KOPT-K1 (cell line): ENCODE measurements around the gene TRAPPC12.

ENCODE experiments used
- H3K27ac ChIP-seq: fragments of 200-600 bp; sonication (generic); 2 replicates; pipeline ENCODE4 v1.5.1; 2016; ENCODE audit warnings: antibody characterized with exemption, mild to moderate bottlenecking, low read depth, low read length; ENCODE audit not compliant: poor library complexity, severe bottlenecking
- H3K36me3 ChIP-seq: fragments of 200-600 bp; sonication (generic); 2 replicates; pipeline ENCODE4 v1.5.1; 2017; ENCODE audit warnings: antibody characterized with exemption, mild to moderate bottlenecking, low read length, moderate library complexity; ENCODE audit not compliant: insufficient read depth
- H3K9me3 ChIP-seq: fragments of 200-600 bp; sonication (generic); 2 replicates; pipeline ENCODE4 v1.5.1; 2017; ENCODE audit warnings: antibody characterized with exemption, low read length, mild to moderate bottlenecking; ENCODE audit not compliant: insufficient read depth, poor library complexity, severe bottlenecking

TRAPPC12 gene

DNA sequence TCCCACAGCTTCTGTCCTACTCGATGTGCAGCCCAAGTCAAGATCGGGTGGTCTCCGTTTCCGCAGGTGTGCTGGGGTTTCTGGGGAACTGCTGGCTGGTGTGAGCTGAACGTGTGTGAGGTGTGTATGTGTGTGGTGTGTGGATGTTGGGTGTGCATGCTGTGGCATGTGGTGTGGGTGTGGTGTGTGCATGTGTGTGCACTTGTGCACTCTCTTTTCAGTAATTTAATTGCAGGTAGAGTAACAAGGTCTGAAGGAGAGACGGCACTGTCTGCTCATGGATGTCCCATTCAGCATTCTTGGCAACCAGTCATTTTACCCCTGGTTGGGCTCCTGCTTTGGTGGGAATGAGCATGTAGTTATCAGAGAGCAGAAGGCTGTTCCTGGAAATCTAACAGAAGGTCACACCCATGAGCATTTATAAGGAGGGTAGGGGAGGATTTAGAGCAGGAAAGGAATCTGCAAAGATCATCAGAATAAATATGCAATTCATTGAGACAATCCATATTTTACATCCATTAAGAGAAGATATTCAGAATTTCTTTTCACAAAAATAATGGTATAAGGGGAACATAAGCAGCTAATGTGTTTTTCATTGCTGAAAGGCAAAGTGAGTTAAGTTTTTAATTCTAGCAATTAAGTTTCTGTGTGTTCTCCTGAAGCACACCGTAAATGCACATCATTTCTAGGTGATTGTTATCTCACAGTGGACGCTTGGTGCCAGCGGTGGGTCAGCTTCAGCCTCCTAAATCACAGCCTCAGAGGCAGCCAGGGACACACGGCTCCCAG is 79.1 kb downstream of the TRAPPC12 start:
- no peaks in the 10 kb centered on the region for H3K9me3 ChIP-seq

DNA sequence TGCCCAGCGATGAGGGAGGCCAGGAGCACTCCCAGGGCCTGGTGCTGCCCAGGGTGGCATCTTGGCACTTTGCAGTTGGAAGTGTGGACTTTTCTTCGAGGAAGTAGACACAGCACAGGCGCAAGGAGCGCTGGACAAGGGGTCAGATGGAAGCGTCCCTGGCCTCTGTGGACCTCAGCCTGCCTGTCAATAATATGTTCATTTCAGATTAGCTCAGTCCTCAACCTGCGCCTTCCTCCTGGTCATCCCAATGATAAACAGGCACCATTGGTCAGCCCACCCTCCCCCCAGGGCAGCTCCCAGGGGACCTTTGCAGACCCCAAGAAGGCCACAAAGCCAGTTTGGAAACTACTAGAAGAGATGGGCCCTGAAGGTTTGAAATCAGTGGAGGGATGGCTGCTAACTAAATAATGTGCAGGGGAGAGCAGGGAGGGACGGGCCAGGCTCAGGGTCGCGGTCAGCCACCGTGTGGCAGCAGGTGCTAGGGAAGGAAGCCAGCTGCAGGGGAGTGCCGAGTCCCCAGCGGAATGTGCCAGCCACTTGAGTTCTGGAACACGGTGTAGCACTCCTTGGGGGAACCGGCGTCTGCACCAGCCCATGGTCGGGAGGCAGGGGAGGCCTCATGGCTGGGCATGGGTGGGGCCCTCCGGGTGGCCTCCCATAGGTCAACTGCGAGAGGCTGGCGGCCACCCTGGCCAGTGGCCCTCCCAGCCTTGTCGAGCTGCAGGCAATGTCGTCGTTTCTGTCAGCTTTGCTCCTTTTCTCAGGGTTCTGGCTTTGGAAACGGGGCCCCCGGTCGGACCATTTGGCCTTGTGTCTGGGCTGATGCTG is 79.9 kb downstream of the TRAPPC12 start:
- Histone ChIP-seq H3K27ac (no peak overlapping the region), H3K9me3 (no peaks in the 10 kb centered on the region), H3K36me3 (peaks cover 60% of the 10 kb centered on the region)

More for the DNA sequence above, 79.1 kb downstream of the TRAPPC12 start:
- Histone ChIP-seq H3K27ac (no peak overlapping the region), H3K36me3 (peaks cover 59% of the 10 kb centered on the region)

DNA sequence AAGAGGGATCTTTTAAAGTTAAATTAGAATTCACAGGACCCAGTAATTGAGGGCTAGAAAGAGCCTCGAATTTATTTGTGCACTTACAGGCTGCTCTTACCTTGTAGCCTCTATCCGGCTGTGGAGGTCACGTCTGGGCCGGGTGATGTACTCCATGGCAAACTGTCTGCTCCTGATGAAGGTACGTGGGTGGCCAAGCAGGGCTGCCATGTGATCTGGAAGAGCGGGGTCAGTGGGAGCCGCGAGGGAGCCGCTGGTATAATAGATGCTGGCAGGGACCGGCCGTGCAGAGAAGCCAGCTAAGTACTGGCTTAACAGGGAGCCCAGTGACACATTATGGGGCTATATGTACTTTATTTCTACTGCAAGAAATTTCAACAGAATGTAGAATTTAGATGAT is 80.7 kb downstream of the TRAPPC12 start:
- Histone ChIP-seq H3K27ac (no peak overlapping the region), H3K9me3 (no peaks in the 10 kb centered on the region), H3K36me3 (peaks cover 67% of the 10 kb centered on the region)

GRCh38 chr2:3460831-3461800 is 81.6 kb downstream of the TRAPPC12 start:
- H3K36me3 ChIP-seq = peaks cover 69% of the 10 kb centered on the region
- H3K9me3 ChIP-seq = no peaks in the 10 kb centered on the region
- peak overlapping the region; percentile 52 for H3K27ac ChIP-seq

DNA sequence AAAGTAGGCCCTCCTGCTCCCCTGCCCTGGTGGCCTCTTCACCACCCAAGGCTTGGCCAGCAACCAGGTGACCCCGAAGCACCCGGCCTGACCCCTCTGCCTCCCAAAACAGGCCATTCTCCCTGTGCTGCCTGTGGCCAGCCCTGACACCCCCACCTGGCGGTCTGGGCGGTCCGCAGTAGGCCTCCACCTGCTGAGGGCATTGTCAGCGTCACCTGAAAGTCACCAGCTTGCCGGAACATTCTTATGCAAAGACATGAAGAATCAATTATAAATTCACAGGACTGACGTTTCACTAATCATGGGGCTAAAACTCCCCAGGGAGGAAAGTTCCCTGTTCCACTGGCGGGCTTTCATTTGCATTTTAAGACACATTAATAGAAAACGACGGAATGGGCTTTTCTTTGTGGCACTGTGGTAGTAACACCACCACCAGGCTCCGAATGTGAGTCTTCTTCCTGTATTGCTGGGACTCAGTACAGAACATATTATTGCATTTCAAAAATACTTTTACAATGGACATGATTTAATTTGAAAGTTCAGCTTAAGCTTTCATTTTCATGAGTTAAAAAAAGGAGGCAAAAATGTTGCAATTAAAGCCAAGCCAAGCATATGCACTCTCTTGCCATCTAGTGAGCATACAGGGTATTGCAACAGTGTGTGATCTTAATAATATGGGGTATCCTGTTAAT is 82.5 kb downstream of the TRAPPC12 start:
- H3K36me3 ChIP-seq = peaks cover 69% of the 10 kb centered on the region
- no peaks in the 10 kb centered on the region for H3K9me3 ChIP-seq
- peak overlapping the region; percentile 52 for H3K27ac ChIP-seq

GRCh38 chr2:3462493-3463104 is 83.1 kb downstream of the TRAPPC12 start:
- Histone ChIP-seq H3K36me3 (peaks cover 69% of the 10 kb centered on the region), H3K27ac (no peak overlapping the region), H3K9me3 (no peaks in the 10 kb centered on the region)

DNA sequence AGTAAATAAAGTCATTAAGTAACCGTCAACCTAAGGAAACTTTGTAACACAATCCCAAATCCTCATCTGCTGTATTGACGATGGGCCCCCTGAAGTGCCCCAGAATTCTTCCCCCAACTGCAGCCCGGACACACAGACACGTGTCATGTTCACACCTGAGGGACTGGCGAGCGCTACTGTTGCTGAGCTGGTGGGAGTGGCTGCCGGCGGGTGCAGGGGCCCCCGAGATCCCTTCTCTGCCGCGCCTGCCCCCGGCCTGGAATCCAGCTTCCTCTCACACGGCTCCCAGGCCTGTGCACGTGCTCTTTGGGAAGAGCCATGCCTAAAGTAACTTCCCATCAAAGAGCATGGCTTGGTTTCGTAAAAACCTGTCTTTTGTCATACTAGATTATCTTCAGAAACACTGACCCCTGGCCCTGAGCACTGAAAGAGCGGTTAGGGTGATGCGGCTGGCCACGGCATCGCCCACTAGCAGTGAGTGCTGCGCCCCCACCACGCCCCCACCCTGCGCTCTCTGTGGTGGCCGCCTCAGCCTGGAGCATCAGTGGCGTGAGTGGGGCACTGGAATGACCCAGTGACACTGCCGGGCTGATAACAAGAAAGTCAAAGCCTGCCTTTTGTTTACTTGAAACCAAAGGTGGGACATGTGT is 83.8 kb downstream of the TRAPPC12 start:
- Histone ChIP-seq H3K27ac (no peak overlapping the region), H3K9me3 (no peaks in the 10 kb centered on the region), H3K36me3 (peaks cover 69% of the 10 kb centered on the region)

GRCh38 chr2:3463944-3464343 is 84.5 kb downstream of the TRAPPC12 start:
- no peak overlapping the region for H3K27ac ChIP-seq
- H3K9me3 ChIP-seq = no peaks in the 10 kb centered on the region
- peaks cover 69% of the 10 kb centered on the region for H3K36me3 ChIP-seq

DNA sequence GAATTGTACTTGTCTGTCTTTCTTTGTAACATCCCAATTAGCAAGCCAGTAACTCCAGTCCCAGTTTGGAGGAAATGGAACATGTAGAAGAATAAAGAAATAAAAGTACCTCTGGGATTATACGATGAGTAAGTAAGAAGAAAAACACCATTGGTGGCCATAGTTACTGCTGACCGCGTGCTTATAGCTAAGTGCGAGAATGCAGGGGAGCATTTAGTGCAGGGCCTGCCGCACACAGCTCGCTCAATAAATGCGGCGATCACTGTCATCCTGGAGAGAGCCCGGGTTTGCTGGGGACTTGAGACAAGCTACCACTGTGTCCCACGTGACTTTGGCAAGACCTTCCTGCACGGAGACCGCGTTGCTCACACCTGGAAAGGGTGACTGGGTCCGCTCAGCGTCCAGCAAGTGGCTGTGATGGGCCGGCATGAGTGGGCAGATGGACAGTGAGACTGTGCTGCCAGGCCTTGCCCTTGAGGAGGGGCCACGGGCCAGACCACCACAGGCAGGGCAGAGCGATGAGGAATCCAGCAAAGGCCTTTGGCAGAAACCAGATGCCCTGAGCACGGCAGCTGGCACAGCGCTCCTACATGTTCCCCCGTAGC is 85.0 kb downstream of the TRAPPC12 start:
- no peak overlapping the region for H3K27ac ChIP-seq
- no peaks in the 10 kb centered on the region for H3K9me3 ChIP-seq
- peaks cover 70% of the 10 kb centered on the region for H3K36me3 ChIP-seq

GRCh38 chr2:3465328-3465727 is 85.8 kb downstream of the TRAPPC12 start:
- Histone ChIP-seq H3K9me3 (no peaks in the 10 kb centered on the region), H3K36me3 (peaks cover 77% of the 10 kb centered on the region), H3K27ac (no peak overlapping the region)

DNA sequence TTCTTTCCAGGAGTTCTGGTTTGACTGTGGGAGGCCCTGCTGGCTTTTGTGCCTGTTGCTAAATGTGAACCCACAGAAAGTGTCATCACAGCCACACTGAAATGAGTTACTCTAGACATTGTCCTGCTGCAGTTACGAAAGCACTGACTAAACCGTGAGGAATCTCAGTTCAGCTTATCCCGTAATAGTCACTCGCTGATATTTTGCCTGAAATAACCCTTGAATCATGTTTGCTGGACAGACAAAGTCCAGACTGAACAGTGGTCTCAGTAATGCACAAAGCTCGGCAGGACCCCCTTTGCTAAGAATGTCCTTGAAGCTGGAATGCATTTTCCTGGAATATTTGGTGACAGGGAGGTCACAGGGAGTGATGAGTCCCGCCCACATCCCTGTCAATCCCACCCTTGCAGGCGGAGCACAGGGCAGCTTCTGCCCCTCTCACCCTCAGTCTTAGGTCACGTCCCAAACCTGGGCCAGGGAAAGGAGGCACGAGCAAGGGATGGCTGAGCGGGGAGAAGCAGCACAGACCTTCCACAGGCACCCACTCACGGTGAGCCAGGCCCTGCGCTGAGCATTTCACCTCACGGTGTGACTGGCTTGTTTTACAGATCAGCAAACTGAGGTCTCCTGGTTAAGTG is 86.5 kb downstream of the TRAPPC12 start:
- H3K36me3 ChIP-seq = peaks cover 78% of the 10 kb centered on the region
- H3K9me3 ChIP-seq = no peaks in the 10 kb centered on the region
- no peak overlapping the region for H3K27ac ChIP-seq

DNA sequence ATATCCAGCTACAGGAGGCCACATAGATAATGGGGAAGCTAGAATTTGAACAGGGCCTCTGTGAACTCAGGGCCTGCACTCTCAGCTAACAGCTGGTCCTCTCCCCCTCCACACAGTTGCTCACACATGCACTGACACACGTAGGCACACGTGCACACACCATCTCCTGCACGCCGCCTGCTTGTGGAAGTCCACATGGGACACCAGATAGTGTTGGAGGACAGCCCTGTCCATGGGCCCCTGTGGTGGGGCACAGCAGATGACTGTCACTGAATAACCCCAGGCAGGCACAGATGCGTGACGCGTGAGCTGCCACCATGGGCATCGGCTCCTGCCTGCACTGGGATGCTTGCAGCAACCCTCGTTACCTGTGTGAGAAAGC is 87.0 kb downstream of the TRAPPC12 start:
- H3K36me3 ChIP-seq = peaks cover 83% of the 10 kb centered on the region
- H3K9me3 ChIP-seq = no peaks in the 10 kb centered on the region
- no peak overlapping the region for H3K27ac ChIP-seq

- H3K36me3 ChIP-seq = peaks cover 88% of the 10 kb centered on the region
- H3K9me3 ChIP-seq = no peaks in the 10 kb centered on the region
- no peak overlapping the region for H3K27ac ChIP-seq
Observed at GRCh38 chr2:3466966-3467365, 87.5 kb downstream of the TRAPPC12 start.
